Measurements from ENCODE around the gene ZNF679.
A peak's percentile ranks its signal among the peaks of the same experiment; 100 is the strongest.
"Not testable (repeated sequence)": the region's sequence is repeated elsewhere in the genome, so short reads cannot be mapped to it uniquely, and the experiment has no call there.

ZNF679 gene

DNA sequence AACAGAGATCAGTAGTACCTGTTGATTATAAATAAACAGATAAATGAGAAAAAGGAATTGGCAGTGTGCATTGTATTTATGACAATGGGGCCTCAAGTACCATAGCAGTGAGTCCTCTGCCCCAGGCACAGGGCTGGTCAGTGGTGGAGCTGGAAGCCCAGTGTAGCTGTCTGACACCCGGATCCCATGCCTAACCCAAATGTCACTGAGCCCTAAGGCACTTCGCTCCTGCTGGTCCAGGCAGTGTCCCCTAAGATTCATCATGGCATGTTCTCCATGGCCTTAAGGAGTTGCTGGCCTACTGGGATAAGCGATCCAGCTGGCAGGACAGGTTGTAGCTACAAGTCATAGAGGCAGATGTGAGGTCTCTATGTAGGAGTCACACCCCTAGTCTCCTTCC lies 82.2 kb downstream of the ZNF679 start:
- DNase-seq (ENCODE audit: low spot score): no peak

- DNase-seq (ENCODE audit: low spot score): no peak
Observed at GRCh38 chr7:64312826-64313225, 84.6 kb downstream of the ZNF679 start.

GRCh38 chr7:64313740-64314491 lies 85.6 kb downstream of the ZNF679 start, which contains the start of gene ZNF736:
TSS of gene ZNF736 (plus strand) at chr7:64313961. CDS start at chr7:64314151, 190 bp downstream.
- DNase-seq (ENCODE audit: low spot score): peak; percentile 97

DNA sequence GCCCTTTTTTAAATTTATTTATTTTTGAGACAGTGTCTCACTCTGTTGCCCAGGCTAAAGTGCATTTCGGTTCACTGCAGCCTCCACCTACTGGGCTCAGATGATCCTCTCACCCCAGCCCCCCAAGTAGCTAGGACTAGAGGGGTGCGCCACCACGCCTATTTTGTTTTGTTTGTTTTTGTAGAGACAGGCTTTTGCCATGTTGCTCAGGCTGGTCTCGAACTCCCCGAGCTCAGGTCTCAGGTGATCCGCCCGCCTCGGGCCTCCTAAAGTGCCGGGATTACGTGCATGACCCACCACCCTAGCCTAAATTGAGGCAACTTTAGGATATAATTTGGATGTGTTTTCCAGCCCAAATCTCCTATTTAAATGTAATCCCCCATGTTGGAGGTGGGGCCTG lies 86.3 kb downstream of the ZNF679 start:
- DNase-seq (ENCODE audit: low spot score): no peak

DNA sequence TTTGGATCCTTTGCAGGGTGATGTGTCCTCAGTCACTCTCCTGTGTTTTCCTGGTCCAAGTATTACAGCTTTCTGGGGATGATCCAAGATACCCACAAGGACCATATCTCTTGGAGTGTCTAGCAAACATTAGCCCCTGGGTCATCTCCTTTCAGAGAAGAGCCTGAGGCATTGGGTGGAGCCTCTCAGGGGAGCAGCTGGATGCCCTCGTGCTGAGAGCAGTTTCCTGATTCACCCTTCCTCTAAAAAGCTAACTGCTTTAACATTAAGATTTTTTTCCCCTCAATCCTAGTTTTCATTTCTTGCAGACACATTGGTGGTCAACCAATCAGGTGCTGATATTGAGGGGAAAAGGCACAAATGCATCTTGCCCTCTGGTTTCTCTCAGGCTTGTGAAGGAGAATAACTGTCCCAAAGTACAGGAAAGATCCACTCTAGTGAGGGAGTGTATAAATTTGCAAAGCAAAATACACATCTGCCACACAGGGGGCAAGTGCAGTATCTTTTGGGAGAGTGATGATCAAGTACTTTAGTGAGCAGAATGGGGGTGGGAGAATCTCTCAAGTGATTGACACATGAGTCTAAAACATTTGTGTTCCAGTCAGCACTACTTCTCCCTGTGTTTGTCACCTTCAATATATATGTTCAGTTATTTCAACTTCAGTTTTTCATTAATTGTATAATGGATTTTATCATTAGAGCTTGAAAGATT lies 87.9 kb downstream of the ZNF679 start:
- DNase-seq (ENCODE audit: low spot score): not testable (repeated sequence)

Measured in hepatic stellate cell (primary cell).